Kidney capillary endothelial cell (primary cell): ENCODE measurements around the gene RSPO4.

ENCODE experiments used
- DNase-seq: peaks from one replicate; pipeline ENCODE4 v3.0.0-alpha.2; 2018; ENCODE audit warnings: low spot score

Gene RSPO4

DNA sequence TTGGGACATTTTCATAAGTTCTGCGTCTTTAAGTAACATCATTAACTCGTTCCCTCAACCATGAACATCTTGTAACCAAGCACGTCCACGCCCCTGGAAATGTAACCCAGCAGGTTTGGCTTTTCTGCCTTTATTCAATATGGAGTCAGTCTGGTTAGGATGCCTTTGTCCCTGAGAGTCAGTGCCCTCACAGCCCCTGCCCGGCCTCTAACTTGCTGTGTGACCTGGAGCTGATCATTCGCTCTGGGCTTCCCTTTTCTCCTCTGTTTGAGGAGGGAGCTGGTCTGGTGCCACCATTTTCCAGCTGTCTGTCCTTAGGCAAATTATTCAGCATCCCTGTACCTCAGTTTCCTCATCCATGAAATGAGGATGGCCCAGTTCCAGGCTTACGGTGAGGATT, 59.5 kb downstream of the RSPO4 start:
- DNase-seq = no peak

DNA sequence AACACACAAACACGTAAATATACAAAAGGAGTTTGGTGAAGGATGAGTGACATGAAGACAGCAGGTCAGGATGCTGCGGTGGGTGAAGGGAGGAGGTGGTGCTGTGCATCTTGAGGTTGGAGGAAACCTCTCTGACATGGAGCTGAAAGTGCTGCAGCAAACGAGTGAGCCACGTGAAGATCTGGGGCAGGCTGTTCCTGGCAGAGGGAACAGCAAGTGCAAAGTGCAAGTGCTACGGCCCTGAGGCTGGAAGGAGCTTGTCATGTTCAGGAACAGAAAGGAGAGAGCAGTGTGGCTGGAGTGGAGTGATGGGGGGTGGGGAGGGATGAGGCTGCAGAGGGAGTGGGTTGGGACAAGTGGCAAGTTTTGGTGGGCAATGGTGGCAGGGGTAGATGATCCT, 61.2 kb downstream of the RSPO4 start:
- no peak for DNase-seq

DNA sequence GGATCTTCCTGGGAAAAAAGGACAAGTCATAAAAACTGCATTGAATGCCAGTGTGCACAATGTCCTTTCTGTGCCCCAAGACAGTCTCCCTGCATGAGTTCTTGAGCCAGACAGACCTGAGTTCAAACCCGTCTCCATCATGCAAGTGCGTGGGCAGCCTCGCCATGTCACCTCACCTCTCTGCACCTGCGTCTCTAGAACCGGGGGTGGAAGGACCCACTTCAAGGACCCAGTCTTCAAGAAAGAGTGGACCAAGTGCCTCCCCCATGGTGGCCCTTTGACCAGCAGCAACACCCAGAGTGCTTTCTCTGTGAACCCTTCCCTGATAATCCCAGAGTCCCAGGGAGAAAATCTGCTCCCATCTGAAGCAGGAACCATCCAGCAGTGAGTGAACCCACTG, 62.5 kb downstream of the RSPO4 start:
- no peak for DNase-seq

DNA sequence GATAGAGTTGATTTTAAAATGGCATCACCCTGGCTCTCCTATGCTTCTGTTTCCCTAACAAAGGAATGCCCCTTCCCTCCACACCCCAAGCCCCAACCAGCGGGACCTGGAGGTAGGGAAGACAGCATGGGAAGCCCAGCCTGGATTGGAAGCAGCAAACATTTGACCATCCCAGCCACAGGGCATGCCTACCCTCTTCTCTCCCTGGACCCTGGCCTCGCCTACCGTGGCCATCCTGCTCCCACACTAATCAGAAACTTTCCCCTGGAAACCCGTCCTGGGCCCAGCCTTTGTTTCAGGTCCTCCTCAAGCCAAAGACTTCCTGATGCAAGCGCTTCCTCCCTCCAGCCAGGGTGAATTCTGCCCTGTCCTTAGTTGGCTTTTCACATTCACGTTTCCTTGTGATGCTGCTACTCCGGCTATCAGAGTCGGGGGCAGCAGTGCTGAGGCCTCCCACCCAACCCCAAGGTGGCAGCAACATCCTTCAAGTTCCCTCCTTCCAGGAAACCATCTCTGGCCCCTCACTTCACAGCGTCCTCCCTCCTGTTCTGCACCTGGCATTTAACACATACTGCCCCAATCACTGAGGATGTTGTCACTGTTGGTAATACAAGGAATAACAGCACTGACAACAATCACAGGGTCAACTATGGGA, 67.8 kb downstream of the RSPO4 start:
- DNase-seq = no peak

DNA sequence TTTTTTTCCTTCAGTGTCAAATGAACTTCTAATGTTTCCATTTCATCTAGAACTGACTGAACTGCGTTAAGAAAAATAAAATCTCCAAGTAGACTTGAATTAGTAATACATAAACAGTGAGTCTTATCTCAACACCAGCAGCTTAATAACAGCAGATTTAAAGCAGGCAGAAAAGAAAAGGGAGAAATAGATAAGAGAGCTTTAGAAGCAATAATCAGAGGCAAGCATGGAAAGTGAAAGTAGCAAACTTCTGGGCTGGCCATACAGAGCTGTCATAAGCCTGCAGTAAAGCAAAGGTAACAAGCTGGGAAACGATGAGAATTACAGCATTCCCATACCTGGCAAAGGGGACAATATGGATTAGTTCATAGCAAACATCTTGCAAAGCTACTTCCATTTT, 69.1 kb downstream of the RSPO4 start:
- no peak for DNase-seq

DNA sequence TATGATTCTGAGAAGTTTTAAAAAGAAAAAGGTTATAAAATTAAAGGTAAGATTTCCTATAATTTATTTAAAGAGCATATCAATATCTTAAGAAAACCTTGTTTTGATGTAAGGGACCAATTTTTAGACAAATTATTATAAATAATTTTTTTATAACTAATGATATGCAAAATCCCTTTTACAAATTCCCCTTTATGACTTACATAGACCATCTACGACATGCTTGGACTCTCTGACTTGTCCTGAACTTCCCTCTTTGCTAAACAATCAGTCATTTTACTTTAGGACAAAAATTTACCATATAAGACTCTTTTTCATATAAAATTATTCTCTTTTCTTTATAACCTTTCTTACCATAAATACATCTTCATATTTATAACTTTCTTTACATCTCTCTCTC, 70.7 kb downstream of the RSPO4 start:
- DNase-seq = no peak

DNA sequence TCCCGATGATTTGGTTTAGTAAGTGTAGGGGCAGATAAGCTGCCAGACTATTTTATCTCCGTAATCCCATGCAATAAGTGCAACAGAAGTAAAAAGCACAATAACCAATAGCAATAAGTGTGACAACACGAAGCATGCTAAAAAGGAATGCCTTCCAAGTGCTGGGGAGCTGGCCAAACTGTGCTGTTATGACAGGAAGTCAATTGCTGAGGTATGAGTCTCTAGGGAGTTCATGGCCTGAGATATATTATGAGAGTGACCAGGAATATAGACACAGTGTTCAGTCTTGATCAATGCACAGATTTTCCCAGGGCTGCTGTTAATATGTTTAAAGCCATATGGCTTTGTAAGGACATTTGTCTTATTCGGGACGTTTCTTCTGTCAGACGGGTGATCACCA, 75.4 kb downstream of the RSPO4 start:
- no peak for DNase-seq

DNA sequence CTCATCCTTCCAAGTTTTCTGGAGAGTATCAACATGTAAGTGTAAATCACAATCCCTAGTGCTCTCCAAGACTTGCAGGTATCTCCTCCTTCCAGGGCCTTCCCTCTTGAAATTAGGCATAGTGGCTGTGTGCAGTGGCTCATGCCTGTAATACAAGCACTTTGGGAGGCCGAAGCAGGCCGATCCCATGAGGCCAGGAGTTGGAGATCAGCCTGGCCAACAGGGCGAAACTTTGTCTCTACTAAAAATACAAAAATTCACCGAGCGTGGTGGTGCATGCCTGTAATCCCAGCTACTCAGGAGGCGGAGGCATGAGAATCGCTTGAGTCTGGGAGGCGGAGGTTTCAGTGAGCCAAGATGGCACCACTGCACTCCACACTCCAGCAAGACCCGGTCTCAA, 76.6 kb downstream of the RSPO4 start:
- no peak for DNase-seq

DNA sequence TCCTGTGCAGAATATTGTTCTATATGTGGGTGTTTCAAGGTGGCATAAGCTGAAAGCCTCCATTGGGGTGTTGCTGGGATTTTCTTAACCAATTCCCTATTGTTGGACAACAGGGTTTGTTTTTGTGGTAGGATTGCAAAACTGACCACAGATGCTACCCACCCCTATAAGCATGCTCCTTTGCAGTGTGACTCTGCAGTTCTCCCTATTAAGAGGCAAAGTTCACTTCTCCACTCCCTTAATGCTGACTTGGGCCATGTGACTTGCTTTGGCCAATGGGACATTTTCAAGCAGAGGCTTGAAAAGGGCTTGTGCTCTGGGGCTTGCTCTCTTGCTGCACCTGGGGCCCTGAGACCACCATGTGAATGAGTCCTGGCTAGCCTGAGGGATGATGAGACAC, 77.5 kb downstream of the RSPO4 start:
- no peak for DNase-seq

DNA sequence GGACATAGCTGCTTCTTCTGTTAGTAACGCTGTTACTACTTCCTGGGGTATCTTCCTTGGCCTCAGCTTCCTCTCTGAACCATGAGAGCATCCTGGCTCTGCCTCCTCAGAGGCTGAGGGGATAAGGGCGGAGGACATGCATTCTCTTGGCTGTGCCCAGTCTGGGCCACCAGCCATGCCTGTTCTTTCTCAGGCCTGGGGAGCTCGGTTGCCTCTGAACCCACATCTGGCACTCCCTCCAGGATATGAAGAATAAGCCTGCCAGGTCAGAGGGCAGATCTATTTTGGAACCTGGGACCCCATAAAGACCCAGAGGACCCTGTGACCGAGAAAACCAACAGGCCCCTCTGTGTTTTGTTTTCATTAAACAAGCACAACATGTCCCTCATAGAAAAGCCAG, 79.3 kb downstream of the RSPO4 start:
- no peak for DNase-seq

DNA sequence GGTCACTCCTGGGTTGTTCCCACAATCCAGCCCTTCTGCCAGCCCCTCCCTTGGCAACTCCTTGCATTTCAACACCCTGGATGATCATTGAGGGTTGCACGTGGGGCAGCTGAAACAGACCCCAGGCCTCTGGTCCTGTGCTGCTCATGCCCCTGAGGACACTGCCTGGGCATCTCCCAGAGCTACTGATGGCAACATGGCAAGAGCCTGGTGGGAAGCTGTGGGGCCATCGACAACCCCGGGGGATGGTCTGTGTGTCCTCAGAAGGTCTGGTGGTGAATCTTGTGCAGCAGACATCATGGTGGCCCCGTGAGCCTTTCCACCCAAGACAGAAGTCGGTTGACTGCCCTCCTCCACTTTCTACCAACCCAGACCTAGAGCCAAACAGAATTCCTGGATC, 81.0 kb downstream of the RSPO4 start:
- no peak for DNase-seq

DNA sequence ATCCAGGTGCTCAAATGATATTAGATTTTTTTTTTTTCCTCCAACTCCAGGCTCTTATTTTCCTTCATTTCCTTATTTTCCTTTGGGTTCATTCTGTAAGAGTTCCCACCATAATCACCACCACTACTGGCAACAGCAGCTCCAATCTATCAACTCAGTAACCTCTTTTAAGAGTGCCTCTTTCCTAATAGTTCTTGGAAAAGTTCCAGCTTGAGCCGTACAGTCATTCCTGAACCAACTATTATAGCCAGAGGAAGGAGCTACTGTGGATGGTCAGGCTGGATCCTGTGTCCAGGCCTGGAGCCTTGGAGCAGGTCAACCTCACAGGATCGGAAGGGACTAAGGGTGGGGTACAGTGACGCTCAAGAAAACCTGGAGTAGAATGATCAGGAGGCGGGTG, 81.8 kb downstream of the RSPO4 start:
- DNase-seq = no peak

DNA sequence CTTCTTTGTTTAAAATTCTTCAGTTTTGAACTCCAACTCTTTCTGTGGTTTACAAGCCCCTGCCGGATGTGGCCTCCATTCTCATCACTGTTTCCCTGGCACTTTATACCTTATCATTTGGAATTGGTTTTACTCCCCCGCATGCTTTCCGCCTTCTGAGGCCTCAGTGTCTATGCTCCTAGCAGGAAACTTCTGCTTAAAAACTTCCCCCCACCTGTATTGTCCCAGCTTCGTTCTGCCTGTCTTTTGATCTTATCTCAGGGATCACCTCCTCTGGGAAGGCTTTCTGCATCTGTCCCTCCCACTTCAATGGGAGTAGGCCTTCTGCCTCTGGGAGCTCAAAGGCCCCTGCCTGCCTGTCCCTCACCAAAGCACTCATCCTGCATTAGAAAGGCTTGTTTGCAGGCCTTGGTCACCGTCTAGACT, 82.6 kb downstream of the RSPO4 start:
- DNase-seq = no peak

DNA sequence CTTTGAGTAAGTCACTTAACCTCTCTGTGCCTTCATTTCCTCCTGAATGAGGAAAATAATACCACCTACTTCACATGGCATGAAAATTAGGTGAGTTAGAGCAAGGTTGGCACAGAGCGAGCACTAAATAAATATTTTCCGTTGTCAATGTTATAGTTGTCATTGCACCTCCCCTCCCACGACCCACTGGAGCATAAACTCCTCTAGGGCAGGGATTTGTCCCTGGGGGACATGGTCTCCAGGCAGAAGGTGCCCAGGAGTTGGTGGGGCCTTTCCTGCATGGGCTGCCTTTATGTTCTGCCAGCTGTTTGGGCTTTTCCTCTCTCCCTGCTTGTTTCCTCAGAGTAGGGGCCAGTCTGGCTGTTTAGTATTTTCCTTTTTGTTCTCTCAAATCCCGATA, 84.7 kb downstream of the RSPO4 start:
- DNase-seq = no peak

DNA sequence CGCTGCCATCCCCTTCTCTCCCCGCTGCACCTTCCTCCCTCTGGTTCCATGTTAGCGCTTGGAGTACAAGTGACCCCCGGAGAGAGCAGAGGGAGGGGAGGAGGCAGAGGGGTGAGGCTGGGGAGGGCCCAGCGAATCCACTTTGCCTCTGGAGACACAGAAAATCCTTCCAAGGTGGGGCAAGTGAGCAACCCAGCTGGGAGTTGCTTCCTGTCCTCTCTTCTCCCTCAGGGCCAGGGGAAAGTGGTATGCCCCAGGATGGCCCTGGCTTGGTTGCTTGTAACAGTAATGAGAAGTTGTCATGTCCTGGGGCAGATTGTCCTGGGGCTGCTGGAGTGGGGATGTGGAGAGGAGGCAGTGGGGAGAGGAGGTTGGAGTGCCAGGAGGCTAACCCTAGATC, 85.3 kb downstream of the RSPO4 start:
- no peak for DNase-seq

DNA sequence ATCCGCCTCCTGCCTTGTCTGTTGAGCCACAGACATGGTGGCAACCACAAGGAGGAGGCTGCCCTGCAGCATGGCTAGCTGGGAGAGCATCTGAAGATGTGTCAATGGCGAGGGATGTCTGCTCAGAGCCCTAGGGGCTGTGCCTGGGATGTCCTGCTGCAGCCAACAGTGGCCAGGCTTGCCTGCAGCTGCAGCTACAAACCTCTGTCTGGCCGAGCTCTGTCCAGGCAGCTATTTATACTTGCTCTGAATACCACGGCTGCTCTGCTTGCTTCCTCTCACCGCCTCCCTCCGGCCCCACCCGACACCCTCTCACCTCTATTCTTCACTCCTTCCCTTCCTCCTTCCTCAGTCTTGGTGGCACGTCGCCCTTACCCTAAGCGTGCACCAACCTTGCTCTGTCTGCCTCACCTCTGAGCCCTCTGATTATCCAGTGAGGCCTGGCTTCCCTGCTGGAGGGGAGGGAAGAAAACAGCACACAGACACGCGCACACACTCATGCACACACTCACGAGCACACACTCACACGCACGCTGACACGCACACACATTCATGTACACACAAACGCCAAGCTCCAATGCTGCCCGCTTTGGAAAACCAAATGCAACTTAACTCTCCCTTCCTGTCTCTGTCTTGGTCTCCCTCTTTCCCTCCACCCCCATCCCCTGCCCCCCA, 85.8 kb downstream of the RSPO4 start, which contains the start of gene ANGPT4:
TSS of gene ANGPT4 (minus strand) at position 210 of the 675 bp plus-strand sequence. CDS start at position 90, 120 bp downstream.
- DNase-seq = no peak

DNA sequence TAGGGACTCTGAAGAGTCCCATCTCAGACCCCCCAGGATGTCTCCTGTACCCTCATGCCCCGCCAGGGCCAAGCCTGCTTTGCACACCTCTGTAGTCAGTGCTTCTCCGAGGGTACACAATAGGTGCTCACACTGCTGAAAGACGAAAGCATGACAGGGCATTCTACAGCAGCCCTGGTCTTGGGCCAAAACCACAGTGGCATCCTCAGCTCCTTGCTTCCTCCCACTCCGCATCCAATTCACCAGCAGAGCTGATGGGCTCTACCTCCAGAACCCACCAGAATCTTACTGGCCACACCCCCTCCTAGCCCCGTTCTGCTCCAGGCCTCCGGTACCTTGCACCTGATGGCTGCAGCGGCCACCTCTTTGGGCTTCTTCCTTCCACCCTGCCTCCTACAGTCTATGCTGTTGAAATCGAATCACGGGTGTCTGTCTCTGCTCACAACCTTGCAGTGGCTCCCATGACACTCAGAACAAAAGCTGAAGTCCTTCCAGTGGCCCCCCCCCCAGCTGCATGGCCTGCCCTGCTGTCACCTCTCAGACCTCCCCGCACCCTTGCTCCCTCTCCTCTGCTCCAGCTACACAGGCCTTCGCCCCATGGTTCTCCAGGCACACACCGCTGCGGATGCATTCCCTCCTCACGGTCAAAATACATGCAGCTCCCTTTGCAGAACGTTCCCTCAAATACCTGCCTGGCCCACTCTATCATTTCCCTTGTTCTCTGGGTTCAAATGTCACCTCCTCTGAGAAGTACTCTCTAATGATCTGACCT, 87.2 kb downstream of the RSPO4 start:
- no peak for DNase-seq

DNA sequence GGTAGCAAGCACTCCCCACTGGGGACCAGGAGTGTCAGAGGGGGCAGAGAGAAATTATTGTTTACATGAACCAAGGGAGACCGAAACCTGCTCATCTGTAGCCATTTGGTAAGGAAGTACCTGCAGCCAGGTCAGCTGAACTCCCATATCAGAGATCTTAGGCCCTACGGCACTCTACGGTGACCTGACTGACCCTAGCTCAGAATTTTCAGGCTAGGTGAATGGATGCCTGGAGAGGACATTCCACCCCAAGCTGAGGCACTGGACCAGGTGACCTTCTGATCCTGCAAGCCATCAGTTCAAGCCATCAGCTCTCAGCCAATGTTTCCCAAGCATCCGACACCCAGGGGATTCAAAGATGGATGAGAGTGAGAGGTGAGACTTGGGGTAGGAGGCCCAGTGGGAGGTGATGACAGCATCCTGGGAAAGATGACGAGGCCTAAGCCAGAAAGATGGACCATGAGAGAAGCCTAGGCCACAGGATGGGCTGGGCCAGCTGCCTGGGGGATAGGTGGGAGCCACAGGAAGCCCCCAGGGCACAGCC, 88.7 kb downstream of the RSPO4 start:
- DNase-seq = no peak

DNA sequence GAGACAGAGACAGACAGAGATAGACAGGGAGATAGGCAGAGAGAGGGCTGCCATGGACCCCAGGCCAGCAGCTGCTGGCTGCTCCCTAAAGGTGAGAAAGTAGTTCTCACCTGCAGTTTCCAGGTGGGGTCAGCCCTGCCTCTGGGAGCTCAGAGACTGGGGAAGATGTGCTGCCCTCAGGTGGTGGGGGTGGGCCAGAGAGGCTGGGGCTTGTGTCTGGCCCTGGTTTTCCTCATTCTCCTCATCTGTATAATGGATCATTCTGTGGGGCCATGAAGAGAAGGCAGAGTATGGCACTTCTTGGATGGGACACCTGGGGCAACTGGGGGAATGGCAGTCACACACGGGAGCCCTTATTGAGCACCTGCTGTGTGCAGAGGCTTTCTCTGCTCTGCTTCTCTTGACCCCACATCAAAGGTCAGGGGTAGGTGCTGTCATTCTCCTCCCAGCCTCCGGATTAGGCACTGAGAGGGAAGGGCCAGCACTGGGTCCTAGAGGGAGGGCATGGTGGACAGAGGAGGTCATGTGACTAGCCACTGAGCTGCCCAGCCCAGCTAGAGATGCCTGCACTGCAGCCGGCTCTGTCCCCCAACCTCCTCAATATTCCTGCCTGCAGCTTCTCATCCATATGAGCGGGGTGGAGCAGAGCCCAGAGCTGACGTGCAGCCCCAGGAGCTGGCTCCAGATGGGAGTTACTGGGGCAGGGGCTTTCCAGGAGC, 90.1 kb downstream of the RSPO4 start:
- no peak for DNase-seq

DNA sequence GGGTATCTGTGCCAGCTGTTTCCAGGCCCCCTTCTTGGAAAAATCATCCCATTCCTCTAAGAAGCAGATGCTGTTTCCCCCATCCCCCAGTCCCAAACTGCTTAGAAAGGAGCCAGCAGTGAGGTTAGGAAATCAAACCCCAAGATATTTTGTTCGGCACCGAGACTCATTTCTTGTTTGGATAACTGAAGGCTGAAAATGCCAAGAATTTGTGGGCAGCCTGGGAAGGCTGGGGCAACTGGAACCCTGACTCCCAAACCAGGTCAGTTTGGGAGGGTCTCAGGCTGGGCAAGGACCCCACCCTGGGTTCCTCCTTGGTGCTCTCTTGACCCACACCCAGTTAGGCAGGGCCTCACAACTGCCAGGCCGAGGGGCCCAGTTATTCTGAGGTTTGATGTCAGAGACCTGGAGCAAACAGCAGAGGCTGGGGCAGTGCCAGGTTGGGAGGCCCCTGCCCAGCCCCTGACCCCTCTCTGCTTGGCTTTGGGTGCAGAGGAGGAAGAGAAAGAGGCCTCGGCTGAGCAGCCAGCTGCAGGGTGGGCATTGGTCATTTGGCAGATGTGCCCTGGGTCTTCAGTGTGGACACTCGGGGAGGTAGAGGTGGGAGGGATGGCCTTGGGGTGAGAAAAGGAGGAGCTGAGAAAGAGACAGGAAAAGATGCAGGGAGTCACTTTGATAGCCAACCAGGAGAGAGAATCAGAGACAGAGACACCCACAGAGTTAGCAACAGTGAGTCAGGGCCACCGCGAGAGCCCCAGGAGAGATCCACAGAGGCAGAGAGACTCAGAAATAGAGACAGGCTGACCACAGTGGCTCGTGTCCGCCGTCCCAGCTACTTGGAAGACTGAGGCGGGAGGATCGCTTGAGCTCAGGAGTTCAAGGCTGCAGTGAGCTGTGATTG, 91.0 kb downstream of the RSPO4 start:
- DNase-seq = no peak
